H9 (cell line): Measurements from ENCODE around the gene ENO4. TPM values are rescaled to one million over a fixed set of nuclear protein-coding genes. Genes with fewer than 3 reads are reported as not detected.

Source experiments
- DNase-seq: peaks from one replicate; pipeline ENCODE4 v3.0.0-alpha.2; 2017
- H2AFZ ChIP-seq: one replicate; pipeline ENCODE4 v1.6.1; 2013; ENCODE audit warnings: mild to moderate bottlenecking, low read length, control low read depth, moderate library complexity
- H2AK5ac ChIP-seq: 2 replicates; pipeline ENCODE4 v1.6.1; 2013; ENCODE audit warnings: low read length, control low read depth, mixed read lengths; ENCODE audit not compliant: insufficient read length
- H2BK120ac ChIP-seq: one replicate; pipeline ENCODE4 v1.6.1; 2013; ENCODE audit warnings: low read depth, mild to moderate bottlenecking, low read length, control low read depth, inconsistent platforms; ENCODE audit not compliant: poor library complexity, severe bottlenecking
- H2BK12ac ChIP-seq: 2 replicates; pipeline ENCODE4 v1.6.1; 2013; ENCODE audit warnings: low read length, control low read depth, mixed read lengths, low read depth; ENCODE audit not compliant: insufficient read length
- H2BK15ac ChIP-seq: 2 replicates; pipeline ENCODE4 v1.6.1; 2013; ENCODE audit warnings: low read depth, low read length, control low read depth
- H2BK20ac ChIP-seq: one replicate; pipeline ENCODE4 v1.6.1; 2013; ENCODE audit warnings: low read depth, mild to moderate bottlenecking, low read length, control low read depth, inconsistent platforms; ENCODE audit not compliant: poor library complexity, severe bottlenecking
- H2BK5ac ChIP-seq: 2 replicates; pipeline ENCODE4 v1.6.1; 2013; ENCODE audit warnings: low read length, control low read depth, mixed read lengths; ENCODE audit not compliant: insufficient read length
- H3K14ac ChIP-seq: 2 replicates; pipeline ENCODE4 v1.6.1; 2013; ENCODE audit warnings: low read length, control low read depth; ENCODE audit not compliant: insufficient read depth
- H3K18ac ChIP-seq: 2 replicates; pipeline ENCODE4 v1.6.1; 2013; ENCODE audit warnings: low read depth, mild to moderate bottlenecking, mixed read lengths, low read length, control low read depth; ENCODE audit not compliant: insufficient read length
- H3K23ac ChIP-seq: 2 replicates; pipeline ENCODE4 v1.6.1; 2013; ENCODE audit warnings: low read length, control low read depth, mixed read lengths, low read depth; ENCODE audit not compliant: insufficient read length
- H3K23me2 ChIP-seq: 2 replicates; pipeline ENCODE4 v1.6.1; 2013; ENCODE audit warnings: low read depth, mild to moderate bottlenecking, mixed read lengths, low read length, control low read depth; ENCODE audit not compliant: insufficient read length, poor library complexity, severe bottlenecking
- H3K27ac ChIP-seq: 2 replicates; pipeline ENCODE4 v1.5.1; 2013; ENCODE audit warnings: low read length, control low read depth, mixed read lengths, low read depth; ENCODE audit not compliant: insufficient read length
- H3K27me3 ChIP-seq: 2 replicates; pipeline ENCODE4 v1.6.1; 2013; ENCODE audit warnings: low read length, control low read depth, inconsistent platforms; ENCODE audit not compliant: insufficient read depth
- H3K4ac ChIP-seq: 2 replicates; pipeline ENCODE4 v1.6.1; 2013; ENCODE audit warnings: low read depth, mild to moderate bottlenecking, control low read depth, inconsistent platforms, low read length, moderate library complexity
- H3K4me1 ChIP-seq: 2 replicates; pipeline ENCODE4 v1.6.1; 2013; ENCODE audit warnings: low read length, control low read depth, inconsistent platforms; ENCODE audit not compliant: insufficient read depth
- H3K4me2 ChIP-seq: 2 replicates; pipeline ENCODE4 v1.6.1; 2013; ENCODE audit warnings: low read length, control low read depth, mixed read lengths; ENCODE audit not compliant: insufficient read length, insufficient read depth
- H3K56ac ChIP-seq: 2 replicates; pipeline ENCODE4 v1.6.1; 2013; ENCODE audit warnings: low read depth, mild to moderate bottlenecking, mixed read lengths, low read length, control low read depth; ENCODE audit not compliant: insufficient read length
- H3K79me1 ChIP-seq: 2 replicates; pipeline ENCODE4 v1.6.1; 2013; ENCODE audit warnings: low read depth, mild to moderate bottlenecking, moderate library complexity, low read length, control low read depth, inconsistent platforms; ENCODE audit not compliant: insufficient read depth, poor library complexity, severe bottlenecking
- H3K79me2 ChIP-seq: 2 replicates; pipeline ENCODE4 v1.6.1; 2013; ENCODE audit warnings: low read length, control low read depth, inconsistent platforms; ENCODE audit not compliant: insufficient read depth
- H3K9ac ChIP-seq: 2 replicates; pipeline ENCODE4 v1.6.1; 2013; ENCODE audit warnings: low read length, control low read depth, mixed read lengths; ENCODE audit not compliant: insufficient read length; ENCODE audit errors: extremely low read depth
- H3K9me3 ChIP-seq: one replicate; pipeline ENCODE4 v1.6.1; 2013; ENCODE audit warnings: low read depth, low read length, inconsistent platforms; ENCODE audit not compliant: control insufficient read depth
- H3T11ph ChIP-seq: one replicate; pipeline ENCODE4 v1.6.1; 2013; ENCODE audit warnings: mild to moderate bottlenecking, low read length, control low read depth, inconsistent platforms
- H4K20me1 ChIP-seq: one replicate; pipeline ENCODE4 v1.6.1; 2013; ENCODE audit not compliant: control insufficient read depth, insufficient read length, insufficient read depth
- H4K5ac ChIP-seq: 2 replicates; pipeline ENCODE4 v1.6.1; 2013; ENCODE audit warnings: low read depth, mild to moderate bottlenecking, mixed read lengths, low read length, control low read depth; ENCODE audit not compliant: insufficient read length
- H4K8ac ChIP-seq: replicated peaks from 2 replicates; pipeline ENCODE4 v1.6.1; 2013; ENCODE audit warnings: low read length, control low read depth, mixed read lengths, low read depth; ENCODE audit not compliant: insufficient read length
- H4K91ac ChIP-seq: 2 replicates; pipeline ENCODE4 v1.6.1; 2013; ENCODE audit warnings: low read depth, mild to moderate bottlenecking, moderate library complexity, mixed read lengths, low read length, control low read depth; ENCODE audit not compliant: insufficient read length
- H3K27ac Mint-ChIP-seq, 3 experiments: 2 replicates in 2 of 3; 3 replicates in 1 of 3; pipeline ENCODE4 v1.8.0; 2020 to 2021; ENCODE audit warnings: mixed read lengths in 3 of 3, mild to moderate bottlenecking in 1 of 3, moderate library complexity in 1 of 3
- H3K27me3 Mint-ChIP-seq: 2 replicates; pipeline ENCODE4 v1.8.0; 2021; ENCODE audit warnings: low read depth, mild to moderate bottlenecking, moderate library complexity, mixed read lengths
- H3K36me3 Mint-ChIP-seq, 3 experiments: 2 replicates in 2 of 3; 3 replicates in 1 of 3; pipeline ENCODE4 v1.8.0; 2020 to 2021; ENCODE audit warnings: low read depth in 3 of 3, mixed read lengths in 3 of 3; ENCODE audit not compliant: insufficient read depth in 1 of 3
- H3K4me1 Mint-ChIP-seq, 2 experiments: 2 replicates each; pipeline ENCODE4 v1.8.0; 2020; ENCODE audit warnings: mixed read lengths in 2 of 2
- H3K4me3 Mint-ChIP-seq, 2 experiments: 2 replicates in 1 of 2; 3 replicates in 1 of 2; pipeline ENCODE4 v1.8.0; 2020 to 2021; ENCODE audit warnings: mild to moderate bottlenecking in 2 of 2, mixed read lengths in 2 of 2, moderate library complexity in 1 of 2
- H3K9me3 Mint-ChIP-seq, 2 experiments: 2 replicates in 1 of 2; 3 replicates in 1 of 2; pipeline ENCODE4 v1.8.0; 2020; ENCODE audit warnings: mild to moderate bottlenecking in 2 of 2, mixed read lengths in 2 of 2, moderate library complexity in 1 of 2
- WGBS: extraction: QIAGEN DNeasy Blood & Tissue Kit; methylation state at CpG from one replicate; pipeline ENCODE4 v1.1.7; 2013; ENCODE audit warnings: missing lambda C conversion rate, low lambda C conversion rate, mixed read lengths; ENCODE audit not compliant: insufficient read length; ENCODE audit errors: extremely low coverage; 5-methylcytosine and 5-hydroxymethylcytosine counted together
- total RNA-seq: library from RNA; stranded (reverse); gene quantifications from 2 replicates; pipeline ENCODE4 v1.2.1, GENCODE V29; 2021
- TF ChIP-seq, protein P1 (sequence below): fragments of 200-600 bp; sonication (generic); conservative IDR thresholded peaks from 3 replicates; pipeline ENCODE4 v1.8.0; 2021; ENCODE audit warnings: antibody characterized with exemption, mild to moderate bottlenecking

ENO4 gene
- total RNA-seq, 1 experiment from 2014 or later: 0.26 TPM

DNA sequence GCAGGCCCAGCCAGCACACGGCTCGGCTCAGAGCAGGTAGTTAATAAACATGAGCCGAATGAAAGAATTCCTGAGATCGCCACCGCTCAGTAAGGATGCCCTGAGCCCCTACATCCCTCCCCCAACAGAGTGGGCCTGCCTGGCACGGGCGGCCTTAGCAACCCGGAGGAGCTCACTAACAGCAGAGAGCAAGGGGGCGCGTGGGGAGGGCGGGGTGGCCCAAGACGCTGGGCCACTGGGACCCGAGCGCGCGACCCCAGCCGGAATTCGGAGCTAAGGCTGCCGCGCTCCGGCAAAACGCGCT, 403 bp upstream of the ENO4 start:
- Histone ChIP-seq H2AFZ (no peak overlapping the region), H3K23ac (no peak overlapping the region), H2BK15ac (no peak overlapping the region), H3K9ac (peak overlapping the region; percentile 44), H3K79me2 (no peaks in the 10 kb centered on the region), H2BK5ac (no peak overlapping the region), H3K27me3 (no peaks in the 10 kb centered on the region), H3K79me1 (no peaks in the 10 kb centered on the region), H3K4me1 (peaks cover 10% of the 10 kb centered on the region; the same call in 1 of the 2 replicates), H3K27ac (no peak overlapping the region), H3K9me3 (no peaks in the 10 kb centered on the region), H3K18ac (peak overlapping the region; percentile 51), H3K56ac (no peak overlapping the region), H3K4me2 (peak overlapping the region; percentile 67), H2BK120ac (no peak overlapping the region), H2BK12ac (no peak overlapping the region), H2AK5ac (no peak overlapping the region), H3T11ph (no peak overlapping the region), H4K5ac (no peak overlapping the region), H4K20me1 (no peaks in the 10 kb centered on the region), H4K8ac (no peak overlapping the region), H3K23me2 (peaks cover 9% of the 10 kb centered on the region), H3K4ac (no peak overlapping the region), H3K14ac (peak overlapping the region; percentile 67; the same call in 1 of the 2 replicates), H4K91ac (no peak overlapping the region), H2BK20ac (no peak overlapping the region)
- H3K4me3 Mint-ChIP-seq: peak overlapping the region; percentile 85 to 90
- H3K4me1 Mint-ChIP-seq: peaks cover 28 to 30% of the 10 kb centered on the region in 2 experiments
- DNase-seq: no peak
- TF ChIP-seq, protein P1, sequence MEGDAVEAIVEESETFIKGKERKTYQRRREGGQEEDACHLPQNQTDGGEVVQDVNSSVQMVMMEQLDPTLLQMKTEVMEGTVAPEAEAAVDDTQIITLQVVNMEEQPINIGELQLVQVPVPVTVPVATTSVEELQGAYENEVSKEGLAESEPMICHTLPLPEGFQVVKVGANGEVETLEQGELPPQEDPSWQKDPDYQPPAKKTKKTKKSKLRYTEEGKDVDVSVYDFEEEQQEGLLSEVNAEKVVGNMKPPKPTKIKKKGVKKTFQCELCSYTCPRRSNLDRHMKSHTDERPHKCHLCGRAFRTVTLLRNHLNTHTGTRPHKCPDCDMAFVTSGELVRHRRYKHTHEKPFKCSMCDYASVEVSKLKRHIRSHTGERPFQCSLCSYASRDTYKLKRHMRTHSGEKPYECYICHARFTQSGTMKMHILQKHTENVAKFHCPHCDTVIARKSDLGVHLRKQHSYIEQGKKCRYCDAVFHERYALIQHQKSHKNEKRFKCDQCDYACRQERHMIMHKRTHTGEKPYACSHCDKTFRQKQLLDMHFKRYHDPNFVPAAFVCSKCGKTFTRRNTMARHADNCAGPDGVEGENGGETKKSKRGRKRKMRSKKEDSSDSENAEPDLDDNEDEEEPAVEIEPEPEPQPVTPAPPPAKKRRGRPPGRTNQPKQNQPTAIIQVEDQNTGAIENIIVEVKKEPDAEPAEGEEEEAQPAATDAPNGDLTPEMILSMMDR: no peak
- no peaks in the 10 kb centered on the region; a peak in 1 of 5 replicates for H3K9me3 Mint-ChIP-seq
- peak overlapping the region in 2 of 3 experiments; percentile 49 to 89; a peak in 3 of 7 replicates for H3K27ac Mint-ChIP-seq
- no CpG with 5 or more reads among the region's 23 CpGs for WGBS
- no peaks in the 10 kb centered on the region; a peak in 1 of 7 replicates for H3K36me3 Mint-ChIP-seq
- peaks cover 32% of the 10 kb centered on the region for H3K27me3 Mint-ChIP-seq
